IPS-18c (cell line): ENCODE measurements around the gene ATG10.
"Not testable (repeated sequence)": the region's sequence is repeated elsewhere in the genome, so short reads cannot be mapped to it uniquely, and the experiment has no call there.

Experiments
- H3K4me3 ChIP-seq: 2 replicates; pipeline ENCODE4 v1.7.0; 2013; ENCODE audit warnings: low read depth, mild to moderate bottlenecking, low read length, moderate library complexity; ENCODE audit not compliant: insufficient read depth
- H3K9me3 ChIP-seq: one replicate; pipeline ENCODE4 v1.6.1; 2013; ENCODE audit warnings: mild to moderate bottlenecking, low read length, moderate library complexity; ENCODE audit not compliant: control insufficient read depth, insufficient read depth

The ATG10 gene

GRCh38 chr5:82022499-82022898, 50.7 kb downstream of the ATG10 start:
- Histone ChIP-seq H3K4me3 (no peak overlapping the region), H3K9me3 (no peaks in the 10 kb centered on the region)

- Histone ChIP-seq H3K4me3 (no peak overlapping the region), H3K9me3 (no peaks in the 10 kb centered on the region)
These were observed 51.8 kb downstream of the ATG10 start for GRCh38 chr5:82023644-82024043.

- Histone ChIP-seq H3K9me3 (peaks cover 2% of the 10 kb centered on the region), H3K4me3 (no peak overlapping the region)
These were observed 59.6 kb downstream of the ATG10 start for GRCh38 chr5:82031220-82032119.

- H3K4me3 ChIP-seq = not testable (repeated sequence)
These were observed 71.1 kb downstream of the ATG10 start for GRCh38 chr5:82042894-82043293.

GRCh38 chr5:82044010-82044409, 72.2 kb downstream of the ATG10 start:
- Histone ChIP-seq H3K4me3 (no peak overlapping the region), H3K9me3 (no peaks in the 10 kb centered on the region)

More at GRCh38 chr5:82042894-82043293, 71.1 kb downstream of the ATG10 start:
- H3K9me3 ChIP-seq = not testable (repeated sequence)

- Histone ChIP-seq H3K4me3 (no peak overlapping the region), H3K9me3 (no peaks in the 10 kb centered on the region)
These were observed 73.9 kb downstream of the ATG10 start for GRCh38 chr5:82045554-82046275.

GRCh38 chr5:82046276-82046647, 74.4 kb downstream of the ATG10 start:
- Histone ChIP-seq H3K9me3 (no peaks in the 10 kb centered on the region), H3K4me3 (no peak overlapping the region)

- Histone ChIP-seq H3K4me3 (no peak overlapping the region), H3K9me3 (no peaks in the 10 kb centered on the region)
These were observed 79.1 kb downstream of the ATG10 start for GRCh38 chr5:82050955-82051354.

DNA sequence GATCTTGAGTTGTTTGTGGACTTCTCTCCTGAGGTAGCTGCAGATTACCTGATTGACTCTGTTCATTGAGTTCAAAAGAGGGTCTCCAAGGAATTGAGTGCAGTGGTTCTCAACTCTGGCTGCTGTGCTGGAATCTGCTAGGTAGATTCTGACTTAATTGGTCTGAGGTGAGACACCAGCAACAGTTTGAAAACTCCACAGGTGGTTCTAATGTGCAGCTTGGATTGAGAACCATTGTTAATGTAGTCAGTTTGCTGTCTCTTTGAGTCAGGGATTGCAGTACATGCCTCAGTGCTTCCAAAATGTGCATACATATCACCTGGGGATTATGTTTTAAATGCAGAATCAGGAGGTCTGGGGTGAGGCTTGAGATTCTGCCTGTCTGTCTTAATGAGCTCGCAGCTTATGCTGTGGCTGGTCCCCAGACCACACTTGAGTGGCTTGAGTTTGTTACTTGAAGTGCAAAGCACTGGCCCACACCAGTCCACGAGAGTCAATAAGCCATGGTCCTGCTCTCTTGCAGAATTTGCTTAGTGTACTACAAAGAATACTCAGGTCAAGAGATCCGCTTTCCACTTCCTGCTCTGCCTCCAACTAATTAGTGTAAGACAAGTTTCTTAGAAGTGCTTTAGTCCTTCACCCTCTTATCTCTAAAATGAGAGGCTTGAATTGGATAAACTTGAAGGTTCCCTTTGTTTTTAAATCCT, 82.3 kb downstream of the ATG10 start:
- Histone ChIP-seq H3K9me3 (no peaks in the 10 kb centered on the region), H3K4me3 (no peak overlapping the region)

- no peaks in the 10 kb centered on the region for H3K9me3 ChIP-seq
- H3K4me3 ChIP-seq = no peak overlapping the region
These were observed 85.2 kb downstream of the ATG10 start for GRCh38 chr5:82057051-82057450.

DNA sequence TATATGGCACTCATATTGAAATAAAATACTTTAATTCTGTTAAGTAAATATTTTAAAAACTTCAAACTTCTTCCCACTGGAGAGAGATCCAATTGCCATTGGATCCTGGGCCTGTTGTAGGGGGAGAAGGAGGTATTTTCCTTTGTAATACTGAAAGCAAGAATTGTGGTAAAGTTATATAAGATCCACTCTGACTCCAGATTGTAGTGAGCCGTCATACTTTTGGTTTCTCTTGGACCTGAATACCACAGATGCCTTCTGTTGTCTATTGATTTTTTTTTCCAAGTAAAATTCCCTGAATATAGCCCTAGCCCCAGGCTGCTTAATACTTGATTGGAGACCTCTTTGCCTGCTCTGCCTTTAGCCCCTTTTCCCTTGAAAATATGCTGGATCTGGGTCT, 86.9 kb downstream of the ATG10 start:
- no peak overlapping the region for H3K4me3 ChIP-seq

GRCh38 chr5:82066791-82067190, 95.0 kb downstream of the ATG10 start:
- no peaks in the 10 kb centered on the region for H3K9me3 ChIP-seq
- no peak overlapping the region for H3K4me3 ChIP-seq

More for the DNA sequence above, 86.9 kb downstream of the ATG10 start:
- no peaks in the 10 kb centered on the region for H3K9me3 ChIP-seq

- not testable (repeated sequence) for H3K9me3 ChIP-seq, H3K4me3 ChIP-seq
These were observed 96.2 kb downstream of the ATG10 start for GRCh38 chr5:82068042-82068441.

GRCh38 chr5:82068723-82069122, 96.9 kb downstream of the ATG10 start:
- H3K9me3 ChIP-seq = no peaks in the 10 kb centered on the region
- no peak overlapping the region for H3K4me3 ChIP-seq

GRCh38 chr5:82072138-82072537, 100.3 kb downstream of the ATG10 start:
- no peaks in the 10 kb centered on the region for H3K9me3 ChIP-seq
- H3K4me3 ChIP-seq = no peak overlapping the region

DNA sequence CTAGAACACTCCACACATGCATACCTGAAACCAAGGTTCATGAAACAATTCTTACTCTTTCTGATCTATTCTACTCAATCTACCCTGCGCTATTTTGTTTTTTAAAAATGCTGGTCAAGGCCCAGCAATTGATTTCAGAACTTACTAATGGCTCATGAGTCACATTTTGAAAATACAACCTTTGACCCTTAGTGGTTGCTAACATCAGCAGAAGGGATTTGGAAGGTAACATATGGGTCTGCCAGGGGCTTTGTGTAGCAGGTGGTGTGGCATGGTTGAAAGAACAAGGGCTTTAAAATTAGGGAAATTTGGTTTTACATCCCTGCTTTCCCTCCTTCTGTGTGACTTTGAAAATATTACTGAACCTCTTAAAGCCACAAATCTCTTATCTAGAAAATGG, 101.4 kb downstream of the ATG10 start:
- H3K9me3 ChIP-seq = no peaks in the 10 kb centered on the region
- H3K4me3 ChIP-seq = no peak overlapping the region

- no peaks in the 10 kb centered on the region for H3K9me3 ChIP-seq
These were observed 103.1 kb downstream of the ATG10 start for GRCh38 chr5:82074950-82075349.

GRCh38 chr5:82077496-82077895, 105.7 kb downstream of the ATG10 start:
- H3K4me3 ChIP-seq = no peak overlapping the region
- H3K9me3 ChIP-seq = no peaks in the 10 kb centered on the region

More at GRCh38 chr5:82074950-82075349, 103.1 kb downstream of the ATG10 start:
- H3K4me3 ChIP-seq = no peak overlapping the region
